Keratinocyte (primary cell): ENCODE data around the gene COL11A1. TPM values are rescaled to one million over a fixed set of nuclear protein-coding genes. Genes with fewer than 3 reads are reported as not detected.

Source experiments
- DNase-seq: peaks from one replicate; pipeline ENCODE4 v3.0.0-alpha.2; 2011; ENCODE audit warnings: low read depth, missing footprints, low spot score
- FAIRE-seq: peaks from 2 replicates; lab custom pipeline; 2011; peaks lifted over from hg19 to GRCh38; lab: Jason Lieb, UNC
- H2AFZ ChIP-seq: 2 replicates; pipeline ENCODE4 v1.6.0; 2012; ENCODE audit warnings: low read length, control low read depth, inconsistent platforms; ENCODE audit not compliant: control insufficient read depth
- H3K27ac ChIP-seq: 2 replicates; pipeline ENCODE4 v1.5.1; 2011; ENCODE audit warnings: low read length; ENCODE audit not compliant: control insufficient read depth, insufficient read depth
- H3K27me3 ChIP-seq: 3 replicates; pipeline ENCODE4 v1.6.0; 2011; ENCODE audit warnings: low read length; ENCODE audit not compliant: control insufficient read depth, insufficient read depth; ENCODE audit errors: extremely low read depth
- H3K36me3 ChIP-seq, 2 experiments: 2 replicates in 1 of 2; 3 replicates in 1 of 2; pipeline ENCODE4 v1.5.1; 2011; ENCODE audit warnings: low read length in 2 of 2, mild to moderate bottlenecking in 1 of 2; ENCODE audit not compliant: control insufficient read depth in 2 of 2, insufficient read depth in 2 of 2; ENCODE audit errors: extremely low read depth in 1 of 2
- H3K4me1 ChIP-seq: 3 replicates; pipeline ENCODE4 v1.5.1; 2011; ENCODE audit warnings: low read length; ENCODE audit not compliant: control insufficient read depth, insufficient read depth; ENCODE audit errors: extremely low read depth
- H3K4me2 ChIP-seq: 3 replicates; pipeline ENCODE4 v1.6.0; 2011; ENCODE audit warnings: low read depth, low read length; ENCODE audit not compliant: control insufficient read depth, insufficient read depth; ENCODE audit errors: extremely low read depth
- H3K4me3 ChIP-seq, 3 experiments: fragments of 200-600 bp in 1 of 3; sonication (generic) in 1 of 3; 2 replicates in 2 of 3; 3 replicates in 1 of 3; pipeline ENCODE4 v1.5.1; 2011 to 2016; ENCODE audit warnings: low read length in 3 of 3, mild to moderate bottlenecking in 3 of 3, control low read depth in 2 of 3, inconsistent platforms in 1 of 3, low read depth in 1 of 3, mixed read lengths in 1 of 3, mixed run types in 1 of 3, moderate library complexity in 1 of 3; ENCODE audit not compliant: control insufficient read depth in 2 of 3, insufficient read depth in 2 of 3; ENCODE audit errors: extremely low read depth in 1 of 3
- H3K79me2 ChIP-seq: 2 replicates; pipeline ENCODE4 v1.6.0; 2012; ENCODE audit warnings: low read length; ENCODE audit not compliant: control insufficient read depth, insufficient read depth
- H3K9ac ChIP-seq: 3 replicates; pipeline ENCODE4 v1.6.0; 2011; ENCODE audit warnings: low read length; ENCODE audit not compliant: control insufficient read depth, insufficient read depth; ENCODE audit errors: extremely low read depth
- H3K9me1 ChIP-seq: 3 replicates; pipeline ENCODE4 v1.6.0; 2011; ENCODE audit warnings: low read length; ENCODE audit not compliant: control insufficient read depth, insufficient read depth; ENCODE audit errors: extremely low read depth
- H3K9me3 ChIP-seq: 2 replicates; pipeline ENCODE4 v1.5.1; 2012; ENCODE audit warnings: low read depth, low read length; ENCODE audit not compliant: control insufficient read depth
- H4K20me1 ChIP-seq: 3 replicates; pipeline ENCODE4 v1.6.0; 2011; ENCODE audit warnings: low read length; ENCODE audit not compliant: control insufficient read depth, insufficient read depth; ENCODE audit errors: extremely low read depth
- CTCF ChIP-seq, 3 experiments: IDR thresholded peaks in 1 of 3; conservative IDR thresholded peaks in 1 of 3; optimal IDR thresholded peaks in 1 of 3; 2 replicates in 2 of 3; 3 replicates in 1 of 3; pipeline versions ENCODE3 to v1.5.1; 2011; ENCODE audit warnings: low read length in 3 of 3, mild to moderate bottlenecking in 3 of 3, moderate library complexity in 2 of 3, control low read depth in 1 of 3, inconsistent platforms in 1 of 3; ENCODE audit not compliant: insufficient read depth in 2 of 3; ENCODE audit errors: extremely low read depth in 1 of 3
- EZH2 ChIP-seq: IDR thresholded peaks from one replicate; pipeline ENCODE4 v1.6.1; 2012; ENCODE audit warnings: inconsistent platforms, mild to moderate bottlenecking, low read length, moderate library complexity
- dilution Hi-C: fragments of 300-500 bp; cut with MboI; formaldehyde crosslinking; loops from one replicate; pipeline ENCODE4 v1.7.0; 2020; ENCODE audit warnings: low sequenced_read_pairs; ENCODE audit not compliant: extremely low pct_ligation_motif_present
- polyA plus RNA-seq, 5 experiments: library from polyadenylated mRNA; depleted of rRNA in 3 of 5; stranded (reverse) in 3 of 5; stranded (forward) in 1 of 5; unstranded in 1 of 5; fragments of >200 nt; gene quantifications; 1 replicate in 1 of 5; 2 replicates in 3 of 5; 3 replicates in 1 of 5; pipeline versions ENCODE4 v1.2.1 to v1.2.3, GENCODE V29; 2011 to 2012; ENCODE audit warnings: missing spikeins in 2 of 5, low read depth in 1 of 5, low replicate concordance in 1 of 5

Gene COL11A1
- polyA plus RNA-seq, 1 donor (not counting 4 experiments of a cell fraction or from before 2014, with no cell fraction given): 0.37 TPM

- Histone ChIP-seq H3K4me1 (peaks cover 2% of the 10 kb centered on the region), H3K9ac (no peak overlapping the region), H4K20me1 (no peaks in the 10 kb centered on the region), H3K27ac (no peak overlapping the region), H3K4me2 (no peak overlapping the region), H3K9me3 (no peaks in the 10 kb centered on the region), H3K4me3 (no peak overlapping the region), H3K79me2 (no peaks in the 10 kb centered on the region), H2AFZ (no peak overlapping the region), H3K27me3 (no peaks in the 10 kb centered on the region), H3K9me1 (no peaks in the 10 kb centered on the region), H3K36me3 (no peaks in the 10 kb centered on the region)
- no peak for DNase-seq
- FAIRE-seq: no peak
- dilution Hi-C loops: no loop called here
- TF ChIP-seq EZH2 (no peak), CTCF (optimal IDR thresholded peaks at IDR 0.05 in 1 of 3, IDR thresholded peaks at IDR 0.05 in 1 of 3, conservative IDR thresholded peaks at IDR 0.05 in 1 of 3; ENCODE audit: extremely low read depth in 1 of 3, insufficient read depth in 2 of 3, low read length in 3 of 3) (no peak)
These were observed 224.1 kb downstream of the COL11A1 start for GRCh38 chr1:102884238-102884637.

- H3K9me3 ChIP-seq: no peaks in the 10 kb centered on the region
- H3K4me2 ChIP-seq: no peak overlapping the region
- DNase-seq (no peak), FAIRE-seq (peak; percentile 63)
- H3K79me2 ChIP-seq: no peaks in the 10 kb centered on the region
- H4K20me1 ChIP-seq: no peaks in the 10 kb centered on the region
- H3K27me3 ChIP-seq: no peaks in the 10 kb centered on the region
- dilution Hi-C loops: no loop called here
- H3K36me3 ChIP-seq: no peaks in the 10 kb centered on the region
- H3K4me1 ChIP-seq: peaks cover 2% of the 10 kb centered on the region
- TF ChIP-seq CTCF (optimal IDR thresholded peaks at IDR 0.05 in 1 of 3, IDR thresholded peaks at IDR 0.05 in 1 of 3, conservative IDR thresholded peaks at IDR 0.05 in 1 of 3; ENCODE audit: extremely low read depth in 1 of 3, insufficient read depth in 2 of 3, low read length in 3 of 3) (no peak), EZH2 (no peak)
- H3K4me3 ChIP-seq: no peak overlapping the region
- peak overlapping the region; percentile 7 for H3K27ac ChIP-seq
- peak overlapping the region; percentile 54 for H2AFZ ChIP-seq
- no peaks in the 10 kb centered on the region for H3K9me1 ChIP-seq
- H3K9ac ChIP-seq: no peak overlapping the region
These were observed 228.8 kb downstream of the COL11A1 start for GRCh38 chr1:102879439-102879993.
